Glutamatergic neuron (in vitro differentiated cells): ENCODE data around the gene BCL2L11. TPM values are rescaled to one million over a fixed set of nuclear protein-coding genes. Genes with fewer than 3 reads are reported as not detected.
A peak's percentile ranks its signal among the peaks of the same experiment; 100 is the strongest.

Experiments
- DNase-seq: peaks from one replicate; pipeline ENCODE4 v3.0.0; 2022
- H3K27ac Mint-ChIP-seq: one replicate; pipeline ENCODE4 v1.8.0; 2020; ENCODE audit warnings: mild to moderate bottlenecking, mixed read lengths, inconsistent platforms; ENCODE audit not compliant: unreplicated experiment
- H3K27me3 Mint-ChIP-seq: one replicate; pipeline ENCODE4 v1.8.0; 2020; ENCODE audit warnings: mild to moderate bottlenecking, moderate library complexity, mixed read lengths, inconsistent platforms; ENCODE audit not compliant: unreplicated experiment
- H3K36me3 Mint-ChIP-seq: one replicate; pipeline ENCODE4 v1.8.0; 2020; ENCODE audit warnings: mild to moderate bottlenecking, mixed read lengths, inconsistent platforms; ENCODE audit not compliant: unreplicated experiment
- H3K4me1 Mint-ChIP-seq: one replicate; pipeline ENCODE4 v1.8.0; 2020; ENCODE audit warnings: mild to moderate bottlenecking, low read depth, mixed read lengths, inconsistent platforms; ENCODE audit not compliant: unreplicated experiment
- H3K4me3 Mint-ChIP-seq: one replicate; pipeline ENCODE4 v1.8.0; 2020; ENCODE audit warnings: mild to moderate bottlenecking, mixed read lengths, inconsistent platforms; ENCODE audit not compliant: unreplicated experiment
- H3K9me3 Mint-ChIP-seq: one replicate; pipeline ENCODE4 v1.8.0; 2020; ENCODE audit warnings: mild to moderate bottlenecking, moderate library complexity, mixed read lengths, inconsistent platforms; ENCODE audit not compliant: unreplicated experiment
- CTCF ChIP-seq: fragments of 200-600 bp; sonication (generic); IDR thresholded peaks from one replicate; pipeline ENCODE4 v1.5.0; 2021; ENCODE audit not compliant: partially characterized antibody, unreplicated experiment
- total RNA-seq: library from RNA; stranded (reverse); fragmentation: NEBNext Ultra II Directional; extraction: Animal tissue kit (Norgen Biotek cat#: 25700); gene quantifications from one replicate; pipeline ENCODE4 v1.2.1, GENCODE V29; 2021; ENCODE audit not compliant: unreplicated experiment

The BCL2L11 gene
- total RNA-seq, 1 donor from 2014 or later, result 20.0 TPM

GRCh38 chr2:111126581-111126980 is 5.9 kb downstream of the BCL2L11 start:
- TF ChIP-seq CTCF, result no peak
- peaks cover 9% of the 10 kb centered on the region for H3K4me1 Mint-ChIP-seq
- no peak overlapping the region for H3K4me3 Mint-ChIP-seq
- H3K9me3 Mint-ChIP-seq, result peaks cover 5% of the 10 kb centered on the region
- DNase-seq, result no peak
- H3K27me3 Mint-ChIP-seq, result peaks cover 2% of the 10 kb centered on the region
- no peaks in the 10 kb centered on the region for H3K36me3 Mint-ChIP-seq
- no peak overlapping the region for H3K27ac Mint-ChIP-seq

GRCh38 chr2:111127351-111127750 is 6.6 kb downstream of the BCL2L11 start:
- H3K4me1 Mint-ChIP-seq, result peaks cover 12% of the 10 kb centered on the region
- H3K36me3 Mint-ChIP-seq, result no peaks in the 10 kb centered on the region
- peaks cover 5% of the 10 kb centered on the region for H3K9me3 Mint-ChIP-seq
- H3K4me3 Mint-ChIP-seq, result no peak overlapping the region
- H3K27me3 Mint-ChIP-seq, result no peaks in the 10 kb centered on the region
- DNase-seq, result no peak
- no peak overlapping the region for H3K27ac Mint-ChIP-seq
- no peak for TF ChIP-seq CTCF

- Mint-ChIP-seq H3K27ac (no peak overlapping the region), H3K27me3 (no peaks in the 10 kb centered on the region), H3K36me3 (no peaks in the 10 kb centered on the region), H3K4me1 (peaks cover 12% of the 10 kb centered on the region), H3K9me3 (peaks cover 5% of the 10 kb centered on the region), H3K4me3 (no peak overlapping the region)
- no peak for DNase-seq
- TF ChIP-seq CTCF, result no peak
Observed at GRCh38 chr2:111128096-111128495, 7.4 kb downstream of the BCL2L11 start.

GRCh38 chr2:111133603-111134002 is 12.9 kb downstream of the BCL2L11 start:
- Mint-ChIP-seq H3K4me3 (no peak overlapping the region), H3K4me1 (peaks cover 18% of the 10 kb centered on the region), H3K36me3 (no peaks in the 10 kb centered on the region), H3K27me3 (no peaks in the 10 kb centered on the region), H3K9me3 (no peaks in the 10 kb centered on the region), H3K27ac (no peak overlapping the region)
- no peak for DNase-seq
- TF ChIP-seq CTCF, result no peak

- no peaks in the 10 kb centered on the region for H3K27me3 Mint-ChIP-seq
- no peak overlapping the region for H3K4me3 Mint-ChIP-seq
- no peaks in the 10 kb centered on the region for H3K36me3 Mint-ChIP-seq
- H3K9me3 Mint-ChIP-seq, result no peaks in the 10 kb centered on the region
- no peak overlapping the region for H3K27ac Mint-ChIP-seq
- peak; percentile 73 for TF ChIP-seq CTCF
- DNase-seq, result no peak
- peaks cover 18% of the 10 kb centered on the region for H3K4me1 Mint-ChIP-seq
Observed at GRCh38 chr2:111134055-111134454, 13.3 kb downstream of the BCL2L11 start.
